Astrocyte (in vitro differentiated cells and primary cell): ENCODE results near the gene HAUS7. TPM values are rescaled to one million over a fixed set of nuclear protein-coding genes. Genes with fewer than 3 reads are reported as not detected.

Experiments
- DNase-seq: peaks from one replicate; pipeline ENCODE4 v3.0.0-alpha.2; 2010; ENCODE audit warnings: low read depth
- FAIRE-seq: peaks from 2 replicates; lab custom pipeline; 2011; peaks lifted over from hg19 to GRCh38; lab: Jason Lieb, UNC
- H2AFZ ChIP-seq: 2 replicates; pipeline ENCODE4 v1.6.0; 2012; ENCODE audit warnings: low read depth, low read length, inconsistent platforms
- H3K27ac ChIP-seq: 2 replicates; pipeline ENCODE4 v1.5.1; 2011; ENCODE audit warnings: low read depth, low read length, inconsistent platforms
- H3K27me3 ChIP-seq: 2 replicates; pipeline ENCODE4 v1.6.0; 2011; ENCODE audit warnings: low read length, inconsistent platforms; ENCODE audit not compliant: insufficient read depth
- H3K36me3 ChIP-seq: 2 replicates; pipeline ENCODE4 v1.5.1; 2011; ENCODE audit warnings: low read length, inconsistent platforms; ENCODE audit not compliant: insufficient read depth
- H3K4me1 ChIP-seq: 2 replicates; pipeline ENCODE4 v1.5.1; 2011; ENCODE audit warnings: low read length, inconsistent platforms; ENCODE audit not compliant: insufficient read depth
- H3K4me2 ChIP-seq: 2 replicates; pipeline ENCODE4 v1.6.0; 2012; ENCODE audit warnings: low read length, inconsistent platforms
- H3K4me3 ChIP-seq: 2 replicates; pipeline ENCODE4 v1.5.1; 2011; ENCODE audit warnings: low read depth, mild to moderate bottlenecking, low read length, inconsistent platforms; ENCODE audit not compliant: insufficient read depth
- H3K79me2 ChIP-seq: 2 replicates; pipeline ENCODE4 v1.6.0; 2012; ENCODE audit warnings: mild to moderate bottlenecking, low read length, inconsistent platforms; ENCODE audit not compliant: insufficient read depth
- H3K9ac ChIP-seq: 2 replicates; pipeline ENCODE4 v1.6.0; 2012; ENCODE audit warnings: mild to moderate bottlenecking, low read length, inconsistent platforms
- H3K9me3 ChIP-seq: 2 replicates; pipeline ENCODE4 v1.5.1; 2012; ENCODE audit warnings: low read depth, mild to moderate bottlenecking, low read length, inconsistent platforms; ENCODE audit not compliant: insufficient read depth
- H4K20me1 ChIP-seq: 2 replicates; pipeline ENCODE4 v1.6.0; 2012; ENCODE audit warnings: low read length, inconsistent platforms; ENCODE audit not compliant: insufficient read depth
- H3K27ac Mint-ChIP-seq: one replicate; pipeline ENCODE4 v1.8.0; 2021; ENCODE audit warnings: mild to moderate bottlenecking, mixed read lengths; ENCODE audit not compliant: unreplicated experiment
- H3K27me3 Mint-ChIP-seq: one replicate; pipeline ENCODE4 v1.8.0; 2021; ENCODE audit warnings: low read depth, mixed read lengths; ENCODE audit not compliant: unreplicated experiment
- H3K36me3 Mint-ChIP-seq: one replicate; pipeline ENCODE4 v1.8.0; 2021; ENCODE audit warnings: low read depth, mixed read lengths; ENCODE audit not compliant: unreplicated experiment
- H3K4me1 Mint-ChIP-seq: one replicate; pipeline ENCODE4 v1.8.0; 2021; ENCODE audit warnings: low read depth, mixed read lengths; ENCODE audit not compliant: unreplicated experiment
- H3K4me3 Mint-ChIP-seq: one replicate; pipeline ENCODE4 v1.8.0; 2021; ENCODE audit warnings: mild to moderate bottlenecking, moderate library complexity, mixed read lengths; ENCODE audit not compliant: unreplicated experiment
- H3K9me3 Mint-ChIP-seq: one replicate; pipeline ENCODE4 v1.8.0; 2021; ENCODE audit warnings: mild to moderate bottlenecking, mixed read lengths; ENCODE audit not compliant: unreplicated experiment
- EZH2 ChIP-seq: IDR thresholded peaks from 2 replicates; pipeline ENCODE4 v1.6.1; 2012; ENCODE audit warnings: mild to moderate bottlenecking, low read length, inconsistent platforms; ENCODE audit not compliant: insufficient read depth
- total RNA-seq: library from RNA; stranded (reverse); gene quantifications from 2 replicates; pipeline ENCODE4 v1.2.1, GENCODE V29; 2021
- TF ChIP-seq, protein P1 (sequence below): IDR thresholded peaks from 2 replicates; pipeline ENCODE4 v1.5.1; 2011; ENCODE audit warnings: low read depth, mild to moderate bottlenecking, inconsistent platforms, low read length, moderate library complexity; ENCODE audit not compliant: insufficient read depth

The HAUS7 gene
- total RNA-seq, 1 donor from 2014 or later: 12.1 TPM

GRCh38 chrX:153456161-153456560 is 14.2 kb downstream of the HAUS7 start:
- Histone ChIP-seq H3K9ac (no peak overlapping the region), H3K4me2 (no peak overlapping the region), H3K27me3 (no peaks in the 10 kb centered on the region), H4K20me1 (no peaks in the 10 kb centered on the region), H3K36me3 (no peaks in the 10 kb centered on the region), H3K4me3 (no peak overlapping the region), H3K4me1 (peaks cover 14% of the 10 kb centered on the region), H3K9me3 (no peaks in the 10 kb centered on the region), H3K79me2 (no peaks in the 10 kb centered on the region), H3K27ac (no peak overlapping the region), H2AFZ (no peak overlapping the region)
- FAIRE-seq (no peak), DNase-seq (no peak)
- no peaks in the 10 kb centered on the region for H3K36me3 Mint-ChIP-seq
- H3K4me1 Mint-ChIP-seq: peaks cover 14% of the 10 kb centered on the region
- no peak overlapping the region for H3K27ac Mint-ChIP-seq
- no peaks in the 10 kb centered on the region for H3K9me3 Mint-ChIP-seq
- no peaks in the 10 kb centered on the region for H3K27me3 Mint-ChIP-seq
- H3K4me3 Mint-ChIP-seq: no peak overlapping the region
- no peak for TF ChIP-seq EZH2
- TF ChIP-seq, protein P1, sequence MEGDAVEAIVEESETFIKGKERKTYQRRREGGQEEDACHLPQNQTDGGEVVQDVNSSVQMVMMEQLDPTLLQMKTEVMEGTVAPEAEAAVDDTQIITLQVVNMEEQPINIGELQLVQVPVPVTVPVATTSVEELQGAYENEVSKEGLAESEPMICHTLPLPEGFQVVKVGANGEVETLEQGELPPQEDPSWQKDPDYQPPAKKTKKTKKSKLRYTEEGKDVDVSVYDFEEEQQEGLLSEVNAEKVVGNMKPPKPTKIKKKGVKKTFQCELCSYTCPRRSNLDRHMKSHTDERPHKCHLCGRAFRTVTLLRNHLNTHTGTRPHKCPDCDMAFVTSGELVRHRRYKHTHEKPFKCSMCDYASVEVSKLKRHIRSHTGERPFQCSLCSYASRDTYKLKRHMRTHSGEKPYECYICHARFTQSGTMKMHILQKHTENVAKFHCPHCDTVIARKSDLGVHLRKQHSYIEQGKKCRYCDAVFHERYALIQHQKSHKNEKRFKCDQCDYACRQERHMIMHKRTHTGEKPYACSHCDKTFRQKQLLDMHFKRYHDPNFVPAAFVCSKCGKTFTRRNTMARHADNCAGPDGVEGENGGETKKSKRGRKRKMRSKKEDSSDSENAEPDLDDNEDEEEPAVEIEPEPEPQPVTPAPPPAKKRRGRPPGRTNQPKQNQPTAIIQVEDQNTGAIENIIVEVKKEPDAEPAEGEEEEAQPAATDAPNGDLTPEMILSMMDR: no peak

GRCh38 chrX:153455571-153455970 is 14.8 kb downstream of the HAUS7 start:
- Histone ChIP-seq H2AFZ (no peak overlapping the region), H3K4me2 (no peak overlapping the region), H3K9ac (no peak overlapping the region), H3K36me3 (no peaks in the 10 kb centered on the region), H3K9me3 (no peaks in the 10 kb centered on the region), H3K27ac (no peak overlapping the region), H3K27me3 (no peaks in the 10 kb centered on the region), H3K4me3 (no peak overlapping the region), H3K4me1 (peaks cover 11% of the 10 kb centered on the region), H3K79me2 (no peaks in the 10 kb centered on the region), H4K20me1 (no peaks in the 10 kb centered on the region)
- FAIRE-seq (no peak), DNase-seq (no peak)
- H3K9me3 Mint-ChIP-seq: no peaks in the 10 kb centered on the region
- no peak overlapping the region for H3K4me3 Mint-ChIP-seq
- H3K36me3 Mint-ChIP-seq: no peaks in the 10 kb centered on the region
- peaks cover 11% of the 10 kb centered on the region for H3K4me1 Mint-ChIP-seq
- no peak overlapping the region for H3K27ac Mint-ChIP-seq
- no peaks in the 10 kb centered on the region for H3K27me3 Mint-ChIP-seq
- TF ChIP-seq, protein P1: no peak
- TF ChIP-seq EZH2: no peak

DNA sequence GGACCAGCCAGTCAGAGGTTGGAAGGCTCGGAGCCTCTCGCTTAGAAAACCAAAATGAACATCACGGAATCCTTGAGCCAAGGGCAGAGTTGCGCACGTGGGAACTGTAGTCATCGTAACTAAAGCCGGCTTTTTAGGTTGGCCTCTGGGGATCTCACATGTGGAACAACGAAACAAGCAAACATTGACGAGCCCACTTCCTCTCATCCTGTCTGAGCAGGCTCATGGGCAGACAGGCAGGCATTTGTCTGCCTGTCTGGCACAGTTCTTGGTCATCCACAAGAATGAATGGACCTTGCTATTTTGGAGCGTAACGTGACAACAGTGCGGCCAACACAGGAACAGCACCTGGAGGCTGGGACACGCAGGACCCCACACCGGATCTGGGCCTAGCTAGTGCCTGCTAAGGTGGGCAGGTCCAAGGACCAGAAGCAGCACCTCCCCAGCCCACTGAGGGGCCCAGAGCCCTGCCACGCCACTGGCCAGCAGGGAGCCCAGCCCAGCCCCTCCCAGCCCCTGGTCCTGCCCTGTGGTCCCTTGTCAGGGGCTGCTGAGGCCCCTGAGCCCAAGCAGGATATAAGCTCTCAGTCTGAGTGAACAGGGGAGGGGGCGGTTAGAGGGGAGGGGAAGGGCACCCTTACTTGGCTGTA is 15.3 kb downstream of the HAUS7 start:
- Histone ChIP-seq H3K4me2 (no peak overlapping the region), H3K36me3 (no peaks in the 10 kb centered on the region), H3K27ac (no peak overlapping the region), H3K4me1 (peaks cover 5% of the 10 kb centered on the region), H2AFZ (no peak overlapping the region), H3K4me3 (no peak overlapping the region), H3K27me3 (no peaks in the 10 kb centered on the region), H3K79me2 (no peaks in the 10 kb centered on the region), H3K9me3 (no peaks in the 10 kb centered on the region), H3K9ac (no peak overlapping the region), H4K20me1 (no peaks in the 10 kb centered on the region)
- Mint-ChIP-seq H3K4me3 (no peak overlapping the region), H3K9me3 (no peaks in the 10 kb centered on the region), H3K4me1 (peaks cover 7% of the 10 kb centered on the region), H3K27ac (no peak overlapping the region), H3K36me3 (no peaks in the 10 kb centered on the region), H3K27me3 (no peaks in the 10 kb centered on the region)
- TF ChIP-seq, protein P1: no peak
- TF ChIP-seq EZH2: no peak
- DNase-seq: no peak
- no peak for FAIRE-seq
